GM19395 (cell line): ENCODE data around the gene PBX1.

Source experiments
- ATAC-seq: cut with Tn5 transposase; IDR thresholded peaks from one replicate; pipeline ENCODE4 v1.9.1; 2021; ENCODE audit warnings: mild to moderate bottlenecking, moderate library complexity; ENCODE audit not compliant: unreplicated experiment

Gene PBX1

GRCh38 chr1:164801246-164801731 is 242.3 kb downstream of the PBX1 start:
- ATAC-seq = no peak

GRCh38 chr1:164801791-164802502 is 243.0 kb downstream of the PBX1 start:
- ATAC-seq = no peak

GRCh38 chr1:164802529-164803282 is 243.7 kb downstream of the PBX1 start:
- ATAC-seq = no peak

GRCh38 chr1:164803366-164803765 is 244.4 kb downstream of the PBX1 start:
- ATAC-seq = no peak

GRCh38 chr1:164804366-164804765 is 245.4 kb downstream of the PBX1 start:
- ATAC-seq = no peak

- ATAC-seq = no peak
These were observed 246.4 kb downstream of the PBX1 start for GRCh38 chr1:164805399-164805798.

- no peak for ATAC-seq
These were observed 247.5 kb downstream of the PBX1 start for GRCh38 chr1:164806531-164806930.

- no peak for ATAC-seq
These were observed 254.8 kb downstream of the PBX1 start for GRCh38 chr1:164813776-164814175.

GRCh38 chr1:164821648-164822047 is 262.7 kb downstream of the PBX1 start:
- ATAC-seq = no peak

GRCh38 chr1:164823486-164824279 is 264.7 kb downstream of the PBX1 start:
- no peak for ATAC-seq

GRCh38 chr1:164824542-164824941 is 265.6 kb downstream of the PBX1 start:
- no peak for ATAC-seq

GRCh38 chr1:164830628-164831027 is 271.6 kb downstream of the PBX1 start:
- ATAC-seq = no peak

- no peak for ATAC-seq
These were observed 275.7 kb downstream of the PBX1 start for GRCh38 chr1:164834641-164835040.

GRCh38 chr1:164836614-164837018 is 277.6 kb downstream of the PBX1 start:
- no peak for ATAC-seq

- no peak for ATAC-seq
These were observed 279.8 kb downstream of the PBX1 start for GRCh38 chr1:164838786-164839185.

GRCh38 chr1:164840936-164841335 is 282.0 kb downstream of the PBX1 start:
- ATAC-seq = no peak

GRCh38 chr1:164841702-164842465 is 282.9 kb downstream of the PBX1 start:
- no peak for ATAC-seq

- no peak for ATAC-seq
These were observed 283.9 kb downstream of the PBX1 start for GRCh38 chr1:164842870-164843269.

- no peak for ATAC-seq
These were observed 284.9 kb downstream of the PBX1 start for GRCh38 chr1:164843743-164844500.
